Astrocyte (in vitro differentiated cells and primary cell): ENCODE data around the gene PAPOLB. TPM values are rescaled to one million over a fixed set of nuclear protein-coding genes. Genes with fewer than 3 reads are reported as not detected.

Experiments
- DNase-seq: peaks from one replicate; pipeline ENCODE4 v3.0.0-alpha.2; 2010; ENCODE audit warnings: low read depth
- FAIRE-seq: peaks from 2 replicates; lab custom pipeline; 2011; peaks lifted over from hg19 to GRCh38; lab: Jason Lieb, UNC
- H2AFZ ChIP-seq: 2 replicates; pipeline ENCODE4 v1.6.0; 2012; ENCODE audit warnings: low read depth, low read length, inconsistent platforms
- H3K27ac ChIP-seq: 2 replicates; pipeline ENCODE4 v1.5.1; 2011; ENCODE audit warnings: low read depth, low read length, inconsistent platforms
- H3K27me3 ChIP-seq: 2 replicates; pipeline ENCODE4 v1.6.0; 2011; ENCODE audit warnings: low read length, inconsistent platforms; ENCODE audit not compliant: insufficient read depth
- H3K36me3 ChIP-seq: 2 replicates; pipeline ENCODE4 v1.5.1; 2011; ENCODE audit warnings: low read length, inconsistent platforms; ENCODE audit not compliant: insufficient read depth
- H3K4me1 ChIP-seq: 2 replicates; pipeline ENCODE4 v1.5.1; 2011; ENCODE audit warnings: low read length, inconsistent platforms; ENCODE audit not compliant: insufficient read depth
- H3K4me2 ChIP-seq: 2 replicates; pipeline ENCODE4 v1.6.0; 2012; ENCODE audit warnings: low read length, inconsistent platforms
- H3K4me3 ChIP-seq: 2 replicates; pipeline ENCODE4 v1.5.1; 2011; ENCODE audit warnings: low read depth, mild to moderate bottlenecking, low read length, inconsistent platforms; ENCODE audit not compliant: insufficient read depth
- H3K79me2 ChIP-seq: 2 replicates; pipeline ENCODE4 v1.6.0; 2012; ENCODE audit warnings: mild to moderate bottlenecking, low read length, inconsistent platforms; ENCODE audit not compliant: insufficient read depth
- H3K9ac ChIP-seq: 2 replicates; pipeline ENCODE4 v1.6.0; 2012; ENCODE audit warnings: mild to moderate bottlenecking, low read length, inconsistent platforms
- H3K9me3 ChIP-seq: 2 replicates; pipeline ENCODE4 v1.5.1; 2012; ENCODE audit warnings: low read depth, mild to moderate bottlenecking, low read length, inconsistent platforms; ENCODE audit not compliant: insufficient read depth
- H4K20me1 ChIP-seq: 2 replicates; pipeline ENCODE4 v1.6.0; 2012; ENCODE audit warnings: low read length, inconsistent platforms; ENCODE audit not compliant: insufficient read depth
- H3K27ac Mint-ChIP-seq: one replicate; pipeline ENCODE4 v1.8.0; 2021; ENCODE audit warnings: mild to moderate bottlenecking, mixed read lengths; ENCODE audit not compliant: unreplicated experiment
- H3K27me3 Mint-ChIP-seq: one replicate; pipeline ENCODE4 v1.8.0; 2021; ENCODE audit warnings: low read depth, mixed read lengths; ENCODE audit not compliant: unreplicated experiment
- H3K36me3 Mint-ChIP-seq: one replicate; pipeline ENCODE4 v1.8.0; 2021; ENCODE audit warnings: low read depth, mixed read lengths; ENCODE audit not compliant: unreplicated experiment
- H3K4me1 Mint-ChIP-seq: one replicate; pipeline ENCODE4 v1.8.0; 2021; ENCODE audit warnings: low read depth, mixed read lengths; ENCODE audit not compliant: unreplicated experiment
- H3K4me3 Mint-ChIP-seq: one replicate; pipeline ENCODE4 v1.8.0; 2021; ENCODE audit warnings: mild to moderate bottlenecking, moderate library complexity, mixed read lengths; ENCODE audit not compliant: unreplicated experiment
- H3K9me3 Mint-ChIP-seq: one replicate; pipeline ENCODE4 v1.8.0; 2021; ENCODE audit warnings: mild to moderate bottlenecking, mixed read lengths; ENCODE audit not compliant: unreplicated experiment
- CTCF ChIP-seq: IDR thresholded peaks from 2 replicates; pipeline ENCODE4 v1.5.1; 2011; ENCODE audit warnings: low read depth, mild to moderate bottlenecking, inconsistent platforms, low read length, moderate library complexity; ENCODE audit not compliant: insufficient read depth
- EZH2 ChIP-seq: IDR thresholded peaks from 2 replicates; pipeline ENCODE4 v1.6.1; 2012; ENCODE audit warnings: mild to moderate bottlenecking, low read length, inconsistent platforms; ENCODE audit not compliant: insufficient read depth
- total RNA-seq: library from RNA; stranded (reverse); gene quantifications from 2 replicates; pipeline ENCODE4 v1.2.1, GENCODE V29; 2021

The PAPOLB gene
- total RNA-seq, 1 donor from 2014 or later = not detected

- peak overlapping the region; percentile 19 for H3K4me2 ChIP-seq
- no peaks in the 10 kb centered on the region for H3K9me3 ChIP-seq
- H3K4me3 ChIP-seq = no peak overlapping the region
- no peaks in the 10 kb centered on the region for H4K20me1 ChIP-seq
- FAIRE-seq (no peak), DNase-seq (peak; percentile 1)
- H3K4me1 Mint-ChIP-seq = peaks cover 3% of the 10 kb centered on the region
- no peaks in the 10 kb centered on the region for H3K27me3 ChIP-seq
- H3K36me3 Mint-ChIP-seq = peaks cover 2% of the 10 kb centered on the region
- H2AFZ ChIP-seq = no peak overlapping the region
- H3K79me2 ChIP-seq = no peaks in the 10 kb centered on the region
- H3K36me3 ChIP-seq = no peaks in the 10 kb centered on the region
- no peak overlapping the region for H3K9ac ChIP-seq
- no peak overlapping the region for H3K27ac ChIP-seq
- peak overlapping the region; percentile 62 for H3K27ac Mint-ChIP-seq
- peaks cover 18% of the 10 kb centered on the region for H3K9me3 Mint-ChIP-seq
- H3K4me3 Mint-ChIP-seq = no peak overlapping the region
- no peak for TF ChIP-seq CTCF
- no peak for TF ChIP-seq EZH2
- H3K27me3 Mint-ChIP-seq = peaks cover 3% of the 10 kb centered on the region
- H3K4me1 ChIP-seq = no peaks in the 10 kb centered on the region
These were observed 10.1 kb downstream of the PAPOLB start for GRCh38 chr7:4851459-4852422.

GRCh38 chr7:4850262-4850795, 11.5 kb downstream of the PAPOLB start:
- H3K27me3 Mint-ChIP-seq = peaks cover 6% of the 10 kb centered on the region
- no peak overlapping the region for H3K27ac Mint-ChIP-seq
- H3K4me3 Mint-ChIP-seq = no peak overlapping the region
- no peak overlapping the region for H3K4me2 ChIP-seq
- no peaks in the 10 kb centered on the region for H3K9me3 ChIP-seq
- no peaks in the 10 kb centered on the region for H4K20me1 ChIP-seq
- H3K36me3 ChIP-seq = no peaks in the 10 kb centered on the region
- no peak overlapping the region for H3K9ac ChIP-seq
- no peak for DNase-seq
- H3K4me1 ChIP-seq = no peaks in the 10 kb centered on the region
- no peak overlapping the region for H2AFZ ChIP-seq
- no peaks in the 10 kb centered on the region for H3K27me3 ChIP-seq
- TF ChIP-seq EZH2 = no peak
- no peak for FAIRE-seq
- H3K36me3 Mint-ChIP-seq = peaks cover 2% of the 10 kb centered on the region
- peaks cover 18% of the 10 kb centered on the region for H3K9me3 Mint-ChIP-seq
- H3K27ac ChIP-seq = no peak overlapping the region
- H3K79me2 ChIP-seq = no peaks in the 10 kb centered on the region
- no peak overlapping the region for H3K4me3 ChIP-seq
- peaks cover 3% of the 10 kb centered on the region for H3K4me1 Mint-ChIP-seq

GRCh38 chr7:4849390-4849789, 12.4 kb downstream of the PAPOLB start:
- FAIRE-seq = no peak
- peaks cover 4% of the 10 kb centered on the region for H3K27me3 Mint-ChIP-seq
- no peak overlapping the region for H3K4me3 ChIP-seq

More at GRCh38 chr7:4849390-4849789, 12.4 kb downstream of the PAPOLB start:
- no peaks in the 10 kb centered on the region for H3K9me3 ChIP-seq
- TF ChIP-seq CTCF (peak; percentile 6), EZH2 (no peak)
- H2AFZ ChIP-seq = no peak overlapping the region
- H3K79me2 ChIP-seq = no peaks in the 10 kb centered on the region
- peaks cover 3% of the 10 kb centered on the region for H3K4me1 Mint-ChIP-seq
- no peaks in the 10 kb centered on the region for H3K4me1 ChIP-seq
- H3K4me3 Mint-ChIP-seq = no peak overlapping the region
- peaks cover 2% of the 10 kb centered on the region for H3K36me3 Mint-ChIP-seq
- no peak overlapping the region for H3K4me2 ChIP-seq
- no peaks in the 10 kb centered on the region for H3K36me3 ChIP-seq
- no peak overlapping the region for H3K9ac ChIP-seq
- peaks cover 18% of the 10 kb centered on the region for H3K9me3 Mint-ChIP-seq
- no peaks in the 10 kb centered on the region for H4K20me1 ChIP-seq
- H3K27ac ChIP-seq = no peak overlapping the region
- no peak overlapping the region for H3K27ac Mint-ChIP-seq
- peak; percentile 8 for DNase-seq
- no peaks in the 10 kb centered on the region for H3K27me3 ChIP-seq
